HG03521 (cell line): ENCODE data around the gene WDR64.
"Not testable (repeated sequence)": the region's sequence is repeated elsewhere in the genome, so short reads cannot be mapped to it uniquely, and the experiment has no call there.

ENCODE experiments used
- ATAC-seq: cut with Tn5 transposase; IDR thresholded peaks from one replicate; pipeline ENCODE4 v1.9.1; 2021; ENCODE audit warnings: mild to moderate bottlenecking, moderate library complexity; ENCODE audit not compliant: unreplicated experiment

The WDR64 gene

DNA sequence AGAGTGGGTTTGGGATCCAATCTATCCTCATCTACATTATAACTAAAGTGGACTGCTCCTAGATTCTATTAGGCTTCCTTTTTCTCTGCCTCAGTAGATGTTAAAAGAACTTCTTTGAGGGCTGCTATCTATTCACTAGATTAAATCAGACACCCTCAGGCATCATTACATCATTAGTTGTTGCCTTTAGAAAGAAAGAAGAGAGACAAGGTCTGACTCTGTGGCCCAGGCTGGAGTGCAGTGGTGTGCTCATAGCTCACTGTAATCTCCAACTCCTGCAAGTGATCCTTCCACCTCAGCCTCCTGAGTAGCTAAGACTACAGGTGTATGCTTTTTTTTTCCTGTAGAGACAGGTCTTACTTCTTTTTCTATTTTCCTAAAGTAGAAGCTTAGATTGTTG, 124.8 kb downstream of the WDR64 start:
- no peak for ATAC-seq

DNA sequence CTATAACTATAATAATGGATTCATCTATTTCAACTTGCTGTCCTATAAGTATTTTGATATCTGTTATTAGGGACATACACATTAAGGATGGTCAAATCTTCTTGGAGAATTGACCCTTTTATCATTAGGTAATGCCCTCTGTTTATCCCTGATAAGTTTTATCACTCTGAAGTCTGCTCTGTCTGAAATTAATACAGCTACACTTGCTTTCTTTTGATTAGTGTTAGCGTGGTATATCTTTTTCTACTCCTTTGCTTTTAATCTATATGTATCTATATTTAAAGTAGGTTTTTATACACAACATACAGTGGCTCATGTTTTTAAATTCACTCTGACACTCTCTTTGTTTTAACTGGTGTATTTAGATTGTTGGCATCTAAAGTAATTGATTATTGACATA, 126.0 kb downstream of the WDR64 start:
- ATAC-seq: no peak

DNA sequence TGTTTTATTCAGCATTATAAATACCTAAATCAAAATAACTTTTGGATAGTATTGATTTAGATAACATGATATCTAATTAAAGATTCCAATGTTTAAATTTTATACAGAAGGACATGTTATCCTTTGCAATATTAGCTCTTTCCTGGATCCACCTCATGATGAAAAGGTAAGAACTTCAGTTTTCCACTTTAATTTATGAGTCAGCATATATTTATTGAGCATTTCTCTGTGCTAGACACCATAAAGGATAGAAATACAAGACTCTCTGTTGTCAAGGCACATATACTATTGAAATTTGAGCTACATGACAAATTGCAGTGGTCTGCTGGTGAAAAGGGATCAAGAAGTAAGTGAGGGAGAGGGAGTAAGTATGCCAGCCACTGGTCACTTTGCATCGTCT, 127.8 kb downstream of the WDR64 start:
- no peak for ATAC-seq

DNA sequence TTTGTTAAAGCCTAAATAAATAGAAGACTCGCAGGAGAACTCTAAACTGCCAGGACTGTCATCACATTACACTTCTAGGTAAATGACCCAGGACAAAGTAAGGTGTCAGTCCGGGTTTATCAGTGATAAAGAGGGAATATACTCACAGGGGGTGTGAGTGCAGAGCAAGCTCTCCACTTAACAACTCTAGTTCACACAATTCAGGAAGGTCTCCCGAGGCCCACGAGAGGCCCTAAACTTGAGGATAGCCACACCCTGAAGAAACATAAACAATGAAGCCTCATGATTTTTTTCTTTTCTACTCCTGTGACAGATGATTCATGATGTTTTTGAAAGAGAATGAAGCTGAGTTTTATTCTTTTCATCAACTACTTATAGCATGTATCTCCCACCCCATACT, 130.3 kb downstream of the WDR64 start:
- ATAC-seq: no peak

DNA sequence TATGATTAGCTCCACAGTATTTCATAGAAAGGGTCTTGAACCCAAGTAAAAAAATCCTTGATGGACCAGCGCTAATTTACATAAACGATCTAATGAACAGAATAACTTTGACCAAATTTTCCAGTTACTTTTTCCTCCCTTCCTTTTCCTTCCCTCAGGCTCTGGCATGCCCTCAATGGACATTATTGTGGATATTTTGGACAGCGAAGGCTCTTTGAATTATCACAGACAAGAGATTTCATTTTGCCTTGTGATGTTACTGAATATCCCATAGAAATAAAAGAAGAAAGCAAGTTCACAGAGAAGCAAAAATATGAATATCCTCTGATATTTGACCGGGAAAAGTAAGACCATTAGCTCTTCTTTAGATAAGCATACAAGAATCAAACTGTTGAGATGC, 135.6 kb downstream of the WDR64 start:
- ATAC-seq: no peak

DNA sequence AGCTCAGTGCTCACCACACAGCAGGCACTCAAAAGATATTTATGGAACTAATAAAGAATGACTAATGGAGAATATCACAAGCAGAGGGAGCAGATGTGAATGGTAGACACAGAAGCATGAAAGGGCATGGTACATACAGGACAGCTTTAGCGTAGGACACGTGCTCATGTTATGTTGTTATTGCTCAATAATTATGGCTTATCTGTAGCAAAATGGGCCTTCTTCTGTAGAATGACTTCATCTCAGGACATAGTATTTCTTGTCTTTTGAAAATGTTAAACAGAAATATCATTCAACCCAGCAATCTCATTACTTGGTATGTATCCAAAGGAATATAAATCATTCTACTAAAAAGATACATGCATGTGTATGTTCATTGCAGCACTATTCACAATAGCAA, 137.0 kb downstream of the WDR64 start:
- no peak for ATAC-seq

DNA sequence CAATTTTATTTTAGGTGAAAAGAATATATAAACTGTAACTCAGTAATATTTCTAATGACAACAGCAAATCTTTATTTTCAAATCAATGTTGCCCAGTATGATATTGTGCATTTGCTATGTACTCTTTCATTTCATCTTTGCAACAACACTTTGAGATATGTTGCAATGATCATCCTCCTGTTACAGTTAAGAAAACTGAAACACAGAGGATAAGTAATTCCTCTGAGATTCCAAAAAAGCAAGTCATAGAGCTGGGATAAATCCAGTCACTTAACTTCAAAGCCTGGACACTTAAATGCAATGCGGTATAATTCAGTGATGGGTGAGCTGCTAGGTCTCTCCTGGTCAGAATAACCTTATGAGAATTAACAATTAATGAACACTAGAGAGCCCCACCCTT, 147.3 kb downstream of the WDR64 start:
- ATAC-seq: no peak

DNA sequence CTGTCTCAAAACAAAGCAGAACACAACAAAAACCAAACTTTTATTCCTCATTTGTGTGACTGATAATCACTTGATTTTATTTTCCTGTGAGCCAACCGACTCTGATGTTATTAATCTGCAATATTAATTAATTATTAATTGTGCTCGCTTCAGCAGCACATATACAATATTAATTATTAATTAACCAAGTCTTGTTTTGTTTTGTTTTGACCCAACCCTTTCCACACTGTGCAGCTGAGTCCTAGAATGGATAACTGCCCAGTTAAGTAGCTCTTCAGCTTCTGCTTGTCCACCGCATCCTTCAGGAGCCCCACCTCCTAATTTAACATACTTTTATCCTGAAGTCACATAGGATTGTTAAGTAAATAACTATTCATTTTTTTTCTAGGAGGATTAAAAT, 148.6 kb downstream of the WDR64 start:
- no peak for ATAC-seq

DNA sequence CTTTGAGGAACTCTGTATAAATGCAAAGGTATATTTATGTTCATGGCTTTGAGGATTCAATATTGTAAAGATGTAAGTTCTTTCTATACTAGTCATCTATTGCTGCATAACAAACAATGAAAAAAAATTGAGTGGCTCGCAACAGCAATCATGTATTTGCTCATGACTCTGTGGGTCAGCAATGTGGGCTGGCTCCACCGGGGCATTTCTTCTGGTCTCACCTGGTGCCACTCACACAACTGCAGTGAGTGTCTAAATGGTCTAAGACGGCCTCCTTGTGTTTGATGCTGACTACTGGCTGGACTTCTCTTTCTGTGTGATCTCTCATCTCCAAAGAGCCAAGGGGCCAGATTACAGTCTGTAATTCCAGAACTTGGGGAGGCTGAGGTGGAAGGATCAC, 150.8 kb downstream of the WDR64 start:
- ATAC-seq: no peak

DNA sequence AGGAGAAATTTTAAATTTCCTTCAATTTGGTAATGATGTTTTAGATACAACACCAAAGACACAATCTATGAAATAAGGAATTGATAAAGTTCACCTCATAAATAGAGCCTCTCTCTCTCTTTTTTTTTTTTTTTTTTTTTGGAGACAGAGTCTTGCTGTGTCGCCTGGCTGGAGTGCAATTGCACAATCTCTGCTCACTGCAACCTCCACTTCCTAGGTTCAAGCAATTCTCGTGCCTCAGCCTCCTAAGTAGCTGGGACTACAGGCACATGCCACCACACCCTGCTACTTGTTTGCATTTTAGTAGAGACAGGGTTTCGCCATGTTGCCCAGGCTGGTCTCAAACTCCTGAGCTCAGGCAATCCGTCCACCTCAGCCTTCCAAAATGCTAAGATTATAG, 152.6 kb downstream of the WDR64 start:
- ATAC-seq: not testable (repeated sequence)

DNA sequence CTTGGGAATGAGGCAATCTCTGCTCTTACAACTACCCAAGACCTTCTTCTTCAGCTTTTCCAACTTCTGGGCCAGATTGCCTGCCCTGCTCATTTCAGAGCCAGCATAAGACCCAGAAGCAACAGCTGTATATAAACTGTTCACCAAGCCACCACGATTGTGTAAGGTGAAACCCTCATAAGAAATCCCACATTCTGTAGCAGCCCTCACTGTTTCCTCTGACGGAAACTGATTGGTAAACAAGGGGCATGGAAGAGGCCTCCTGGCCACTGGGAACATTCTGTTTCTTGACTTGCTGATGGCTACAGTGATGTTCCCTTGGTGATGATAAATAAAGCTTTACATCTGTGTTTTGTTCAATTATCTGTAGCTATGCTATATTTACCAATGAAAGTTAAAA, 156.2 kb downstream of the WDR64 start:
- ATAC-seq: no peak

DNA sequence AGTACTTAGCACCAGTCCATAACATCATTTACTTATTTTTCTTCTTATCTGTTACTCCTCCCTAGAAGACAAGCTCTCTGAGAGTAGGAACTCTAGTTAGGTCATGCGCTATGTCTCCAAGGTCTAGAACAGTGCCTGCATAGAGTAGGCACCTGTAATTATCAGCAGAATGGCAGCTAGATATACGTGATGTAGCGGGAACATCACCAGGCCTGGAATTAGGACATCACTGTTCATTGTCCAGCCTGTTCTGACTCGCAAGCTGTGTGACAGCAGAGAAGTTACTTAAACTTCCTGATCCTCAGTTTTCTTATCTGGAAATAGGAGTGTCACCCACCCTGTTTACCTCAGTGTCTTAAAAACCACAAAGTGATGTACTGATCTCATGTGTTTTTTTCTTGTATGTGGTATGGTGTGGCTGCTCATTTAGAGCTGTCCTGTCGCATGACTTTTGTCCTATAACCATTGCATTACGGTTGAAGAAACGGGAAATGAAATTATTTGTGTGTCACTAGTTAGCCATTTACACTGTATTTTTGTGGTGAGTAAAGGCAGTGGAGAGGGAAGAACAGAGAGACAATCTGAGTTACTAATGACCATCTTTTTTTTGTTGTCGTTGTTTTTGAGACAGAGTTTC, 158.8 kb downstream of the WDR64 start:
- peak; percentile 67 for ATAC-seq

DNA sequence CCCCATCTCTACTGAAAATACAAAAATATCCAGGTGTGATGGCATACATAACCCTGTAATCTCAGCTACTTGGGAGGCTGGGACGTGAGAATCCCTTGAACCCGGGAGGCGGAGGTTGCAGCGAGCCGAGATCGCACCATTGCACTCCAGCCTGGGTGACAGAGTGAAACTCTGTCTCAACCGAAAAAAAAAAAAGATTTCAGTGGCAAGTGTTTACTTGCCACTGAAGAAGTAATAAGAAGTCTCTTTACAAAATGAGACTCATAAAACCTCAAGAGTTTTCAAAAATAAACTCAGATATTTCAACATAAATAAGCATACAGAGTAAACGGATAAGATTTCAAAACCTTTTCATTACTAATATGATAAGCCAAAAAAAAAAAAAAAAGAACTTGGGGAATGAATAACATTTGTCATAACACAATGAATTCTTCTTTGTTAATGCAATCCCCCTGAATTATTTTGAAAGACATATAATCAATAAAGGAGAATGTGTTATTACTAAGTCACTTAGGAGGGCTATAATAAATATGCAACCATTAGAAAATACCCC, 161.8 kb downstream of the WDR64 start:
- ATAC-seq: no peak

DNA sequence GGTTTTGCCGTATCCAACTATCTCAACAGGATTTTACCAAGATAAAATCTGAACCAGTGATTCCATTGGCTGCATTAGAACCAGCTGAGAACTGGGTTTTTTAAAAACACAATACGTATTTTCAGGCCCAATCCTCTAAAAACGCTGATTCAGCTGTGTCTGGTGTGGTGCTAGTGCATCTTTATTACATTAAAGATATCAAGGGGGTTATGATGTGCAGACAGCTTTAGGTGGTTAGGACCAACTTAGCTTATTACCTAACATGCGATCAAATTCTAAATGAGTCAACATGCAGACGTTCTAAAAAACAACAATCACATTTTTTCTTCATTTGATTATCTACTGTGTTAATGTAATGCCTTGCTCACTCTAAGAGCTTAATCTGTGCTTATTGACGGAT, 163.9 kb downstream of the WDR64 start:
- ATAC-seq: no peak

DNA sequence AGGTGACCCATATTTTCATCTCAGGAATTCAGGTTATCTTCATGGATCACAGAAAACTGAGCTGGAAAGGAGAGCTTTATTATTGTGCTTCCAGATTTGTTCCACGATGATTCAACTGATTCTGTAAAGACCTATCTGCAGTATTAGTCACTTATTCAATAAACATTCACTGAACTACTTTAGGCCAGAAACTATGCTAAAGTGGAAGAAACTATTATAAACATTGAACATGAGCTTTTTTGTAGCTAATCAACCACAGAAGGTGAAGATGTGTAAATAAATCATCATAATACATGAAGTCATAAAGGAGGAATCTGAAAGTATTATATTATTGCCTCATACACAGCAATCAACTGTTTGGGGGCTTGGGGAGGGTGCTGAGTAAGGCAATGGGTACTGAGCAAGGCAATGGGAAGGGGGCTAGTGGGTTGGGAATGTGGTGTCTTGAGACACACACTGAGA, 165.3 kb downstream of the WDR64 start:
- no peak for ATAC-seq

DNA sequence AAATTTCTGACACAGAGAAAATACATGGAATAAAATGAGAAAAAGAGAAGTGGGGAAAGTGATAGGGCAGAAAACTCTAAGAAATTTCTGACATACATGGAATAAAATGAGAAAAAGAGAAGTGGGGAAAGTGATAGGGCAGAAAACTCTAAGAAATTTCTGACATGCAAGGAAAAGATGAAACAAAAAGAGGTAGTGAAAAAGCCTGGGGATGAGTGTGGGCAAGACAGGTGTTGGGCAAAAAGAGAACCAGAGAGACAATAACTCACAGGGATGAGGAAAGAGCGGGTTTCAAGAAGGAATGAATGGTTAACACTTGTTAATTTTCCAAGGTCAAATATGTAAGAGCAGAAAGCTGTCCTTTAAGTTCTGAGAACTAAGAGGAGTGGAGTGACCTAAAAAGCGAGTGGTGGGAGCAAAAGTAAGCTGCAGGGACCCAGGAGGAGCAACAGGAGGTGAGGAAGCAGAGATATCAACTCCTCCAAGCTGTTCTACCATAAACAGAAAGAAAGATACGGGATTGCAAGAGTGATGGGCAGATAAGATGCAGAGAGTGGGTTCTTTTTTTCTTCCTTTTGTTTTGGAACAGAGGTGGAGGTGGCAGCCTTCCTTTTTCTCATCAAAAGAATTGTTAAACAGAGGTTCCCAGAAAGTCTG, 166.0 kb downstream of the WDR64 start:
- no peak for ATAC-seq

DNA sequence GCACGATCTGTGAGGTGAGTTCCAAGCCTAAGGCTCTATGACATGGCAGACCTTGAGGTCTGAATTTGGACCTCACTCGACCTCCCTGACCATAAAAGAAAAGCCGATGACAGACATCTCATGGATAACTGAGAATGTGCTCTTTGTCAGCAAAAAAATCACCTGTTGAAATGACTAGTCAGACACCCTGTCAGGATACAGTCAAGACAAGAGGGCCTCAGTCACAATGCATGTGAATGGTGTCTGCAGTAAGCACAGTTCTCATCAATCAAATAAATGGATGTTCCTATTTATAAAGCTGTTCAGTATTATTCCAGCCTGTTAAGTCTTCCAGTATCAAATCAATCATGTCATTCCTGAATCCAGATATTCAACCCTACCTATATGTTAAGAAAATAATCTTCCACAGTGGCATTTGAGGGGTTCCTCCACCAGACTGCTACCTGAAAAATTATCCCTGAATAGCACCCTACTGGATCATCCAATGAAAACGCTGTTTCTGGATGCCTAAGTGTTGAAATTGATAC, 167.3 kb downstream of the WDR64 start:
- ATAC-seq: no peak

DNA sequence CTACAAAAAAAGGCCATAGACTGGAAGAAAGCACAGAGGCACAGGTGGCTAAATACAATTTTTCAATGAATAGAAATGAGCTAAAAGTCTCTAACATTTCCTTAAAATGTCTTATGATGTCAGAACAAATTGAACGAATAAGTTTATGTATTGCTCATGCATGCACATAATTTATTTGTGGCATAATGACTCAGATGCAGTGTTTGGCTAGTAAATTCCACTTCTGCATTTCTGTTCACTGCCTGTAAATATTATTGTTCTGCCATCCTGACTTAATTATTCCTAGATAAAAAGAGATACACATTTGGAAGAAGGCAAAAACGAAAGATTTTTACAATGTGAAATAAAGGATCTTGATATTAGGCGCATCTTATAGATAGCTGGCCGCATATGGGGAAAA, 169.3 kb downstream of the WDR64 start:
- ATAC-seq: no peak

DNA sequence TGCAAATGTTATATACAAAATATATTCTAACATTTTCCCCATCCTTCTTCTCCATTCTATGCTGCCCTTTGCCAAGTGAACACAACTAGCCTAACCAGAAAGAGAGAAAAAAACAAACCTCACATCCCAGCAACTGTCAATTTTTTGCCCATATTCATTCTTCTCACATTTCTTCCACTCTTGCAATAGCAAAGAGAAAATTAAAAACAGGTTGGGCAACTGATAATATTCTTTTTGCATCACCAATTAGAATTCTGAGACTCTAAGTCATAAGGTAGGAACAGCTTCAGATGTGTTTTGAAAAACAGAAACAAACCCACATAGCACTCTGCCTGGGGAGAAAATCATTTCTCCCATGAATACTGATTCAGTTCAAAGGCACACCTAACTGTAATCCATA, 170.8 kb downstream of the WDR64 start:
- ATAC-seq: no peak

DNA sequence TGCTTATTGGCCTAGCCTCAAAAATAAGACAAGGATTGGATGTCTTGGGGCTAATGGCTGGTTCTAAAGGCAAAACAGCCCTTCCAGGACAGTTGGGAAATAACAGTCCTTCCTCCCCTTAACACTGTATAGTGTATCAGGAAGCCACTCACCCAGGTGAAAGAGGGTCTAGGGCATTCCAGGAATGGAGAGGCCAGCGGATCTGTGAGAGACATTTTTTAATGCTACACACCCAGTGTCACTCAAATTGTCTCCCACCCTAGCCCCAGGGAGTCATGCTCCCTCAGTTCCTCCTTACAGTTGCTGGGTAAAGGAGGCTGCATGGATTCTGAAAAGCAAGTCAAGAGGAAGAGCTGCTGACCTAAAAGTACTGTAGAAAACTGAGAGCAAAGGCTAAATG, 171.8 kb downstream of the WDR64 start:
- no peak for ATAC-seq

DNA sequence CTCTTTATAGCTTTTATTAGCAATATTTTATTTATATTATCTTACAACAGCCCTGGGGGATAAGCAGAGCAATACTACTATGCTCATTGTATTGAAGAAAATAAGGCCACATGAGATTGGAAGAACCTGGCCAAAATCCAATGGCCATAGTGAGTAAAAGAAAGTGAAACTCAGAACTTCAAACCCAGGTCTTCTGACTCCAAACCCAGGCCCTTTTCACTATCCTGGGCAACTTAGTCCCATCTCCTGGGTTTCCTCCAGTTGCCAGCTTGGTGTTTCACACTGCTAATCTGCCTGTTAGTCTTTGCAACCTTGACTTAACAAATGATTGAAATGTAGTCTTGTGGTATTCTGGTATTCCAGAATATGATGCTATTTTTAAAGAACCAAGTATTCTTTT, 173.5 kb downstream of the WDR64 start:
- no peak for ATAC-seq

DNA sequence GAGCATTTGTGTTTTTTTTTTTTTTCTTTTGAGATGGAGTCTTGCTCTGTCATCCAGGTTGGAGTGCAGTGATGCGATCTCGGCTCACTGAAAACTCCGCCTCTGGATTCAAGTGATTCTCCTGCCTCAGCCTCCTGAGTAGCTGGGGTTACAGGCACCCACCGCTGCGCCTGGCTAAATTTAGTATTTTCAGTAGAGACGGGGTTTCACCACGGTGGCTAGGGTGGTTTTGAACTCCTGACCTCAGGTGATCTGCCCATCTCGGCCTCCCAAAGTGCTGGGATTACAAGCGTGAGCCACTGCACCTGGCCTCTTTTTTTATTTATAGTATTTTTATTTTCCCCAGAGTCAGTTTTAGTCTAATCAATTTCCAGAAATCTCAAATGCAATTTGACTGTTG, 174.5 kb downstream of the WDR64 start:
- ATAC-seq: not testable (repeated sequence)
